Glomerular endothelial cell (primary cell): Measurements from ENCODE around the gene SCFD2. TPM values are rescaled to one million over a fixed set of nuclear protein-coding genes. Genes with fewer than 3 reads are reported as not detected.

Experiments used
- DNase-seq: peaks from one replicate; pipeline ENCODE4 v3.0.0-alpha.2; 2011; ENCODE audit warnings: low read depth, low spot score; ENCODE audit errors: extremely low read depth
- total RNA-seq: library from RNA; depleted of rRNA; stranded (reverse); fragments of >200 nt; gene quantifications from 2 replicates; pipeline ENCODE4 v1.2.3, GENCODE V29; 2015

The SCFD2 gene
- total RNA-seq, 1 donor from 2014 or later: 14.4 TPM

- no peak for DNase-seq
Observed at GRCh38 chr4:52945326-52945898, 420.4 kb downstream of the SCFD2 start.

- DNase-seq: no peak
Observed at GRCh38 chr4:52943677-52944076, 422.2 kb downstream of the SCFD2 start.

GRCh38 chr4:52942936-52943335, 422.9 kb downstream of the SCFD2 start:
- DNase-seq: no peak

GRCh38 chr4:52941450-52941849, 424.4 kb downstream of the SCFD2 start:
- no peak for DNase-seq

GRCh38 chr4:52939739-52940138, 426.1 kb downstream of the SCFD2 start:
- no peak for DNase-seq

GRCh38 chr4:52939325-52939724, 426.5 kb downstream of the SCFD2 start:
- DNase-seq: no peak

GRCh38 chr4:52937829-52938228, 428.0 kb downstream of the SCFD2 start:
- no peak for DNase-seq

GRCh38 chr4:52936729-52937128, 429.1 kb downstream of the SCFD2 start:
- no peak for DNase-seq

- DNase-seq: no peak
Observed at GRCh38 chr4:52935317-52935716, 430.5 kb downstream of the SCFD2 start.

- DNase-seq: no peak
Observed at GRCh38 chr4:52933738-52934137, 432.1 kb downstream of the SCFD2 start.

GRCh38 chr4:52932591-52933470, 433.0 kb downstream of the SCFD2 start:
- DNase-seq: no peak

GRCh38 chr4:52931243-52931642, 434.6 kb downstream of the SCFD2 start:
- DNase-seq: no peak

GRCh38 chr4:52926196-52926974, 439.5 kb downstream of the SCFD2 start:
- no peak for DNase-seq

- no peak for DNase-seq
Observed at GRCh38 chr4:52925531-52925968, 440.3 kb downstream of the SCFD2 start.

- DNase-seq: no peak
Observed at GRCh38 chr4:52919461-52919860, 446.4 kb downstream of the SCFD2 start.

- no peak for DNase-seq
Observed at GRCh38 chr4:52917817-52918216, 448.0 kb downstream of the SCFD2 start.

GRCh38 chr4:52915730-52916300, 450.0 kb downstream of the SCFD2 start:
- DNase-seq: no peak

GRCh38 chr4:52915191-52915590, 450.7 kb downstream of the SCFD2 start:
- DNase-seq: no peak

- no peak for DNase-seq
Observed at GRCh38 chr4:52914051-52914605, 451.7 kb downstream of the SCFD2 start.

- DNase-seq: no peak
Observed at GRCh38 chr4:52912608-52913007, 453.3 kb downstream of the SCFD2 start.
